ENCODE results near the gene KLF11. TPM values are rescaled to one million over a fixed set of nuclear protein-coding genes. Genes with fewer than 3 reads are reported as not detected.
"Not testable (repeated sequence)": the region's sequence is repeated elsewhere in the genome, so short reads cannot be mapped to it uniquely, and the experiment has no call there.

Gene KLF11
- total and polyA plus RNA-seq, 9 donors = 12.5 to 24.3 (median 21.4) TPM

DNA sequence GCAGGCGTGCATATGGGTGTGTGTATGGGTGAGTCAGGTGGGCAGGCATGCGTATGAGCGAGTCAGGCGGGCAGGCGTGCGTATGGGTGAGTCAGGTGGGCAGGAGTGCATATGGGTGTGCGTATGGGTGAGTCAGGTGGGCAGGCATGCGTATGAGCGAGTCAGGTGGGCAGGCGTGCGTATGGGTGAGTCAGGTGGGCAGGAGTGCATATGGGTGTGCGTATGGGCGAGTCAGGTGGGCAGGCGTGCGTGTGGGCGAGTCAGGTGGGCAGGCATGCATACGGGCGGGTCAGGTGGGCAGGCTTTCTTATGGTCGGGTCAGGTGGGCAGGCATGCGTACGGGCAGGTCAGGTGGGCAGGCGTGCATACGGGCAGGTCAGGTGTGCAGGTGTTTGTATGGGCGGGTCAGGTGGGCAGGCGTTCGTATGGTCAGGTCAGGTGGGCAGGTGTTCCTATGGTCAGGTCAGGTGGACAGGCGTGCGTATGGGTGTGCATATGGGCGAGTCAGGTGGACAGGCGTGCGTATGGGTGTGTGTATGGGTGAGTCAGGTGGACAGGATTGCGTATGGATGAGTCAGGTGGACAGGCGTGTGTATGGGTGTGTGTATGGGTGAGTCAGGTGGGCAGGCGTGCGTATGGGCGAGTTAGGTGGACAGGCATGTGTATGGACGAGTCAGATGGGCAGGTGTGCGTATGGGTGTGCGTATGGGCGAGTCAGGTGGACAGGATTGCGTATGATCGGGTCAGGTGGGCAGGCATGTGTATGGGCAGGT, 28.7 kb upstream of the KLF11 start:
- DNase-seq = no peak
- H3K27me3 ChIP-seq (ENCODE audit: control insufficient read depth, insufficient read depth, low read length) = peaks cover 9% of the 10 kb centered on the region
- 96% methylated on average over 42 of the region's 42 CpGs for WGBS (ENCODE audit: insufficient coverage)
- H3K36me3 ChIP-seq (ENCODE audit: control insufficient read depth, insufficient read depth, low read length) = no peaks in the 10 kb centered on the region
- H3K4me3 ChIP-seq (ENCODE audit: low read length) = no peak overlapping the region
- peaks cover 10% of the 10 kb centered on the region for H3K4me1 ChIP-seq (ENCODE audit: control insufficient read depth, insufficient read depth, low read length)
- H3K9me3 ChIP-seq (replicated peaks; ENCODE audit: control insufficient read depth, low read depth, low read length) = no peaks in the 10 kb centered on the region
- no peak overlapping the region for H3K27ac ChIP-seq (ENCODE audit: low read length)

GRCh38 chr2:10015376-10015989, 27.9 kb upstream of the KLF11 start:
- H3K36me3 ChIP-seq (ENCODE audit: control insufficient read depth, insufficient read depth, low read length); H3K4me3 ChIP-seq (ENCODE audit: low read length); H3K9me3 ChIP-seq (replicated peaks; ENCODE audit: control insufficient read depth, low read depth, low read length); DNase-seq; H3K27me3 ChIP-seq (ENCODE audit: control insufficient read depth, insufficient read depth, low read length); H3K4me1 ChIP-seq (ENCODE audit: control insufficient read depth, insufficient read depth, low read length); H3K27ac ChIP-seq (ENCODE audit: low read length): not testable (repeated sequence)
- WGBS (ENCODE audit: insufficient coverage) = 98% methylated on average over 41 of the region's 44 CpGs

DNA sequence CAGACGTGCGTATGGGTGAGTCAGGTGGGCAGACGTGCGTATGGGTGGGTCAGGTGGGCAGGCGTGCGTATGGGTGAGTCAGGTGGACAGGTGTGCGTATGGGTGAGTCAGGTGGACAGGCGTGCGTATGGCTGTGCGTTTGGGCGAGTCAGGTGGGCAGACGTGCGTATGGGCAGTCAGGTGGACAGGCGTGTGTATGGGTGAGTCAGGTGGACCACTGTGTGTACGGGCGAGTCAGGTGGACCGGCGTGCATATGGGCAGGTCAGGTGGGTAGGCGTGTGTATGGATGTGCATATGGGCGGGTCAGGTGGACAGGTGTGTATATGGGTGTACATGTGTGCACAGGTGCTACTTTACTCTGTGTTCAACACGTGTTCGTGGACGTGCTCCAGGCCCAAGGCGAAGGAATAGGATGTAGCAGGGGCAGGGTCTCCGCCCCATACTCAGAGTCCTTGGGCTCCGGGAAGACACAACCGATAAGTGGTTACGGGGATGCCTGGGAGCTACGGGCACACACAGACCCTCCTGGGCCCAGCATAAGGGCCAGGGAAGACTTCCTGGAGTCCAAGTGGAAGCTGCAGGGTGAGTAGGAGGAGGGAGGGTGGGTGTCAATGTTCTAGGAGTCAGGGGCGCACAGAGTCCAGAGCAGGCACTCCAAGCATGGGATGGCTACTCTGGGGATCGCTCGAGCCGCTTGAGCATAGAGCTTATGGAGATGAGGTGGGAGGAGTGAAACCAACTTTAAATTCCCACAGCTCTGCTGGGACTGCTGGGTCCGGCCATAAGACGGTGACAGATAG, 27.1 kb upstream of the KLF11 start:
- Histone ChIP-seq H3K4me1 (ENCODE audit: control insufficient read depth, insufficient read depth, low read length) (no peaks in the 10 kb centered on the region), H3K36me3 (ENCODE audit: control insufficient read depth, insufficient read depth, low read length) (no peaks in the 10 kb centered on the region), H3K9me3 (replicated peaks; ENCODE audit: control insufficient read depth, low read depth, low read length) (no peaks in the 10 kb centered on the region), H3K4me3 (ENCODE audit: low read length) (no peak overlapping the region), H3K27me3 (ENCODE audit: control insufficient read depth, insufficient read depth, low read length) (peaks cover 9% of the 10 kb centered on the region), H3K27ac (ENCODE audit: low read length) (no peak overlapping the region)
- 93% methylated on average over 29 of the region's 35 CpGs for WGBS (ENCODE audit: insufficient coverage)
- no peak for DNase-seq

DNA sequence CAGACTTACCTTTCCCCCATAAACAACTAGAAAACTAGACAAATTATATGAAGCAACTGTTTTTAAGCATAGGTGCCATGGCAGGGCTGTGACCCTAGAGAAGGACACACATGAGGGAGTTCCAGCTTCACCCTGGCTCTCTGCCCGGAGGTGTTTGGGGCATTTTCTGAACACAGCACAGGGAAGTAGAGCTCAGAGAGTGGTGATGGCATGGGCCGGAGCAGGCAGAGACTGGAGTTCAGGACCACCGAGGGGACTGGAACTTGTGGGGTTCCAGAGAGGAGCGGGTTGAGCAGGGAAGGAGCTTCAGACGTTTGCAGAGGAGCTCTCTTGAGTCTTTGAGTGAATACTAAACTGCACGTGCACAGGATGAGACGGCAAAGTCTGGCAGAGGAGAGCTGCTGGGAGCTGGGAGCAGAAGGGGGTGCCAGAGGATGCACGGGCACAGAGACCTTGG, 26.5 kb upstream of the KLF11 start:
- Histone ChIP-seq H3K4me1 (ENCODE audit: control insufficient read depth, insufficient read depth, low read length) (no peaks in the 10 kb centered on the region), H3K36me3 (ENCODE audit: control insufficient read depth, insufficient read depth, low read length) (no peaks in the 10 kb centered on the region), H3K27me3 (ENCODE audit: control insufficient read depth, insufficient read depth, low read length) (peaks cover 9% of the 10 kb centered on the region), H3K9me3 (replicated peaks; ENCODE audit: control insufficient read depth, low read depth, low read length) (no peaks in the 10 kb centered on the region), H3K27ac (ENCODE audit: low read length) (no peak overlapping the region), H3K4me3 (ENCODE audit: low read length) (no peak overlapping the region)
- 82% methylated on average over 7 of the region's 8 CpGs for WGBS (ENCODE audit: insufficient coverage)
- no peak for DNase-seq

DNA sequence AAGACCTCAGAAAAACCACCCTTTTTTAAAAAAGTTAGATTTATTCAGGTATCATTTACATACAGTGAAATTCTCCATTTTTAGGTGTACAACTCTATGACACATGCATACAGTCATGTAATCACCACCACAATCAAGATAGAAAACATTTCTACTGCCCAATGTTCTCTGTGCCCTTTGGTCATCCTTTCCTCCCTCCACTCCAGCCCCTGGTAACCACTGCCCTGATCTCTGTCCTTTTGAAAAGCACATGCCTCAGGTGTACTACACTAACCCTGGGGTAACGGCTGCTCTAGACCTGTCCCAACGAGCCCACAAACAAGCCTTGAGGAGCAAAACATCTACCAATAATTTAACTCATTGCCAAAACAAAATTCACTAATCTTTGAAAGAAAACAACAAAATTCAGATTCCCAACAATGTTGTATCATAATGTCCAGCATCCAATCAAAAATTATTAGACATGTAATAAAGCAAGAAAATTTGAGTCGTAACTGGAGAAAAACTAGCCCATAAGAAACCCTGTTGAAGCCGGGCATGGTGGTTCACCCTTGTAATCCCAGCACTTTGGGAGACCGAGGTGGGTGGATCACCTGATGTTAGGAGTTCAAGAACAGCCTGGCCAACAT, 25.9 kb upstream of the KLF11 start:
- no peak overlapping the region for H3K4me3 ChIP-seq (ENCODE audit: low read length)
- DNase-seq = no peak
- peaks cover 9% of the 10 kb centered on the region for H3K27me3 ChIP-seq (ENCODE audit: control insufficient read depth, insufficient read depth, low read length)
- no peaks in the 10 kb centered on the region for H3K9me3 ChIP-seq (replicated peaks; ENCODE audit: control insufficient read depth, low read depth, low read length)
- H3K4me1 ChIP-seq (ENCODE audit: control insufficient read depth, insufficient read depth, low read length) = no peaks in the 10 kb centered on the region
- WGBS (ENCODE audit: insufficient coverage) = 80% methylated on average over 2 of the region's 5 CpGs
- no peak overlapping the region for H3K27ac ChIP-seq (ENCODE audit: low read length)
- H3K36me3 ChIP-seq (ENCODE audit: control insufficient read depth, insufficient read depth, low read length) = no peaks in the 10 kb centered on the region

DNA sequence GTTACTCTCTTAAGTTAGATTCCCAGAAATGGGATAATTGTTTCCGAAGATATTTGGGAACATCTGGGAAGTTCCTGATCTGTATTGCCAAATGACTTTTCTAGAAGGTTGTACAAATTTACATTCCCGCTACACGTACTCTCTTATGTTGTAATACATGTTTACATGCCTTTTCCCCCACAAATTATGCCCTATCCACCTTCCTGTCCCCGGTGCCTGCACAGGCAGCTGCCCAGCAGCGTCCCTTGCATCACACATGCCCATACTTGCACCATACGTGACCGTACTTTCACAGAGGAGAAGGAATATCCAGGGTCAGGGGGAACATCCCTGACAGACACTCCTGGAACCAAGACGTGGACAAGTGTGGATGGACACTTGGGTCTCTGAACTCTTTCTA, 24.2 kb upstream of the KLF11 start:
- H3K4me1 ChIP-seq (ENCODE audit: control insufficient read depth, insufficient read depth, low read length) = no peaks in the 10 kb centered on the region
- WGBS (ENCODE audit: insufficient coverage) = 87% methylated on average over 2 of the region's 8 CpGs
- no peak for DNase-seq

DNA sequence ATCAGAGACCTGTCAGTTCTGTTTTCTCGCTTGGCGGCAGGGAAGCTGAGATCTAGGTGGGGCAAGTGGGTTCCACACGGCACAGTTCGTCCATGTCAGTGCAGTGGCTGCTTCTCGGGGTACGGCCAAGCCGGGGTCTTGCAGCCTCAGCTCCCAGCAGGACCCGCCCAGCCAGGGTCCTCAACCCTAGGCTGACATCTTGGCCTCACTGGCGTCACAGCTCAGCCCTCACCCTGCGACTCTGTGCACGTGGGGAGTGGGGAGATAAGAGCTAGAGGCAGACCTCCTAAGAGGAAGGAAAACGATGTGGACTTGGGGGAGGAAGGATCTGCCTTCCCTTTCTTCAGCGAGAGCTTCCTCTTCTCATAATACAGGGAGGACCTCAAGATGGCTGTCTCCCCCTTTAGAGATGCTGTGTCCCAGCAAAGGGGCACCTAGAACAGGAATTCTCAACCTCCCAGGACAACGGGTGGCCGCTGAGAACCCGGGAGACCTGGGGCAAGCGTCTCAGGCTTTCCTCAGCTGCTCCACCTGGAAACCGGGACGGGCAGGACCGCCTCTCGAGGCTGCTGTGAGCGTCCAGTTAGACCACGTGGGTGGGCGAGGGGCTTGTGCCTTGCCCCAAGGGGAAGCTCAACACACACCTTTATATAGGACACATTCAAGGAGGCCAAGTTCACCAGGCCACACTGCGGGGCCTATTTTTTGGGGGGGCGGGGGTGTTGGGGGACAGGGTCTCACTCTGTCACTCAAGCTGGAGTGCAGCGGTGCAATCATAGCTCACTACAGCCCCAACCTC, 23.5 kb upstream of the KLF11 start:
- Histone ChIP-seq H3K4me1 (ENCODE audit: control insufficient read depth, insufficient read depth, low read length) (no peaks in the 10 kb centered on the region), H3K9me3 (replicated peaks; ENCODE audit: control insufficient read depth, low read depth, low read length) (no peaks in the 10 kb centered on the region), H3K4me3 (ENCODE audit: low read length) (no peak overlapping the region), H3K36me3 (ENCODE audit: control insufficient read depth, insufficient read depth, low read length) (no peaks in the 10 kb centered on the region), H3K27me3 (ENCODE audit: control insufficient read depth, insufficient read depth, low read length) (peaks cover 9% of the 10 kb centered on the region), H3K27ac (ENCODE audit: low read length) (no peak overlapping the region)
- no peak for DNase-seq
- 86% methylated on average over 12 of the region's 27 CpGs for WGBS (ENCODE audit: insufficient coverage)

More for the DNA sequence above, 24.2 kb upstream of the KLF11 start:
- peaks cover 9% of the 10 kb centered on the region for H3K27me3 ChIP-seq (ENCODE audit: control insufficient read depth, insufficient read depth, low read length)
- H3K36me3 ChIP-seq (ENCODE audit: control insufficient read depth, insufficient read depth, low read length) = no peaks in the 10 kb centered on the region
- H3K4me3 ChIP-seq (ENCODE audit: low read length) = no peak overlapping the region
- H3K27ac ChIP-seq (ENCODE audit: low read length) = no peak overlapping the region
- H3K9me3 ChIP-seq (replicated peaks; ENCODE audit: control insufficient read depth, low read depth, low read length) = no peaks in the 10 kb centered on the region

GRCh38 chr2:10022041-10022421, 21.3 kb upstream of the KLF11 start:
- Histone ChIP-seq H3K9me3 (replicated peaks; ENCODE audit: control insufficient read depth, low read depth, low read length) (peaks cover 2% of the 10 kb centered on the region), H3K27ac (ENCODE audit: low read length) (no peak overlapping the region), H3K4me3 (ENCODE audit: low read length) (no peak overlapping the region), H3K36me3 (ENCODE audit: control insufficient read depth, insufficient read depth, low read length) (no peaks in the 10 kb centered on the region), H3K4me1 (ENCODE audit: control insufficient read depth, insufficient read depth, low read length) (no peaks in the 10 kb centered on the region), H3K27me3 (ENCODE audit: control insufficient read depth, insufficient read depth, low read length) (peaks cover 2% of the 10 kb centered on the region)
- WGBS (ENCODE audit: insufficient coverage) = 79% methylated on average over 7 of the region's 16 CpGs
- no peak for DNase-seq

GRCh38 chr2:10022445-10022844, 20.9 kb upstream of the KLF11 start:
- no peaks in the 10 kb centered on the region for H3K36me3 ChIP-seq (ENCODE audit: control insufficient read depth, insufficient read depth, low read length)
- peaks cover 2% of the 10 kb centered on the region for H3K9me3 ChIP-seq (replicated peaks; ENCODE audit: control insufficient read depth, low read depth, low read length)
- H3K4me3 ChIP-seq (ENCODE audit: low read length) = no peak overlapping the region
- 80% methylated on average over 2 of the region's 4 CpGs for WGBS (ENCODE audit: insufficient coverage)
- H3K27ac ChIP-seq (ENCODE audit: low read length) = no peak overlapping the region
- DNase-seq = no peak
- peaks cover under 1% of the 10 kb centered on the region for H3K27me3 ChIP-seq (ENCODE audit: control insufficient read depth, insufficient read depth, low read length)
- no peaks in the 10 kb centered on the region for H3K4me1 ChIP-seq (ENCODE audit: control insufficient read depth, insufficient read depth, low read length)

Measured in muscle of leg (tissue), 11 donors.